ENCODE measurements around the gene MYH8. TPM values are rescaled to one million over a fixed set of nuclear protein-coding genes. Genes with fewer than 3 reads are reported as not detected.

The MYH8 gene
- polyA plus RNA-seq (3.0 and 3.7 TPM in 2 replicates), polyA minus RNA-seq (0.97 and 1.5 TPM in 2 replicates)

DNA sequence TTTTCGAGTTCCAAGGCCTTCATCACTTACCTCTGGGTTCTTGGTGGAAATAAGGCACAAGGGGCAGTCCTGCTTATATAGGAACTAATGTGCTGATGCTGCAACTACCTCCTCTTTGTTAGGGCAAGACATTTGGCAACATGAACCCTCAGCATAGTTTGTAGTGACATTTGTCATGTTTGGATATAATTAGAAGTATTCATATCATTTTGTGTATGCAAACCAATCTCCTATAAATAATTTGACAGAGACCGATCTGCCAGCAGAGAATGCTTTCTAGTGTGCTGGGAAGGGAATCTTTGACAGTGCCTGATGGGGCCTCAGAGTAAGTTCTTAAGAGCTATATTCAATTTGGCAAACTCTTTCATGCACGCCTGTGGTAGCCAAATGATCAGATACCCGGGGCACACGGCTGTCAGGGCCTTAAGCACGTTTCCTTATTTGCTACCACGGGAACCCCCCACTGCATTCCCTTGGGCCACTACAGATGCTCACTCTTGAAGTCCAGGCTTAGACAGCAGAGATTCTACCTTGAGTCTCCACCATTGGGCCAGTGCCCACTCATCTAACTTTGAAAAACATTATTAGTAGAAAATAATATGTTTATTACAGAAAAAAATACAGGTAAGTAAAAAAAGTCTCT lies at the start of gene MYH8:
MYH8 (minus strand) TSS at position 51 of the 643 bp plus-strand sequence. CDS start 1,723 bp downstream, outside the sequence.
- H2AFZ ChIP-seq (ENCODE audit: low read depth, low read length), result no peak within 1 kb of the TSS
- H3K27me3 ChIP-seq (ENCODE audit: insufficient read depth, low read depth, low read length), result no peaks in the 10 kb centered on the region

DNA sequence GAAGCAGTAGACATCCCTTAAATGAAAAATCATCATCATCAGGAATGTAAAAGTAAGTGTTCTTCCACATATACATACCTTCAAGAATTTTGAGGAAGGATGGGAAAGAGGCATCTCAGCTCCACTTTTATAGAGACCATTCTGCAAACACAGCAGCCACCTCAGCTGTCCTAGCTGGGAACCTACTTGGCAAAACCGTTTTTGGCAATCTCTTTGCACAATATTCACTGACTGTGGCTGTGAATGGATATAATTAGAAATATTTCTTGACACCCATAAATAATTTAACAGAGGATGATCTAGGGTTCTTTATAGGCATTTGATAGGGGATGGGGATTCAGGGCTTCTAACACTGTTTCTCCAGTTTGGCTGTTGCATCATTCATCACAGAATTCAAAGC lies 47.7 kb upstream of the MYH8 start, which contains the start of gene MYH4:
MYH4 (minus strand) TSS at position 101 of the 400 bp plus-strand sequence. CDS start 2,814 bp downstream, outside the sequence.
- Histone ChIP-seq H3K4me3 (ENCODE audit: low read length) (no peak within 1 kb of the TSS), H4K20me1 (ENCODE audit: insufficient read depth) (no peaks in the 10 kb centered on the region), H3K9ac (ENCODE audit: low read length) (no peak within 1 kb of the TSS), H3K79me2 (replicated peaks; ENCODE audit: insufficient read depth, low read length) (no peaks in the 10 kb centered on the region), H3K27me3 (ENCODE audit: insufficient read depth, low read depth, low read length) (no peaks in the 10 kb centered on the region), H3K4me2 (ENCODE audit: low read length) (no peak within 1 kb of the TSS), H3K9me2 (ENCODE audit: insufficient read depth, low read length) (no peaks in the 10 kb centered on the region), H3F3A (ENCODE audit: insufficient read depth, low read length, poor library complexity, severe bottlenecking) (no peaks in the 10 kb centered on the region), H2AFZ (ENCODE audit: low read depth, low read length) (no peak within 1 kb of the TSS), H3K27ac (ENCODE audit: low read length) (no peak within 1 kb of the TSS), H3K36me3 (ENCODE audit: insufficient read depth, low read length) (no peaks in the 10 kb centered on the region), H3K9me3 (ENCODE audit: low read length) (no peaks in the 10 kb centered on the region)
- TF ChIP-seq, protein P1, sequence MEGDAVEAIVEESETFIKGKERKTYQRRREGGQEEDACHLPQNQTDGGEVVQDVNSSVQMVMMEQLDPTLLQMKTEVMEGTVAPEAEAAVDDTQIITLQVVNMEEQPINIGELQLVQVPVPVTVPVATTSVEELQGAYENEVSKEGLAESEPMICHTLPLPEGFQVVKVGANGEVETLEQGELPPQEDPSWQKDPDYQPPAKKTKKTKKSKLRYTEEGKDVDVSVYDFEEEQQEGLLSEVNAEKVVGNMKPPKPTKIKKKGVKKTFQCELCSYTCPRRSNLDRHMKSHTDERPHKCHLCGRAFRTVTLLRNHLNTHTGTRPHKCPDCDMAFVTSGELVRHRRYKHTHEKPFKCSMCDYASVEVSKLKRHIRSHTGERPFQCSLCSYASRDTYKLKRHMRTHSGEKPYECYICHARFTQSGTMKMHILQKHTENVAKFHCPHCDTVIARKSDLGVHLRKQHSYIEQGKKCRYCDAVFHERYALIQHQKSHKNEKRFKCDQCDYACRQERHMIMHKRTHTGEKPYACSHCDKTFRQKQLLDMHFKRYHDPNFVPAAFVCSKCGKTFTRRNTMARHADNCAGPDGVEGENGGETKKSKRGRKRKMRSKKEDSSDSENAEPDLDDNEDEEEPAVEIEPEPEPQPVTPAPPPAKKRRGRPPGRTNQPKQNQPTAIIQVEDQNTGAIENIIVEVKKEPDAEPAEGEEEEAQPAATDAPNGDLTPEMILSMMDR (IDR thresholded peaks at IDR 0.05; ENCODE audit: poor library complexity, severe bottlenecking), result no peak
- TF ChIP-seq EZH2 (IDR thresholded peaks at IDR 0.05; ENCODE audit: borderline replicate concordance, insufficient read depth, low read length, poor library complexity, severe bottlenecking) (no peak), POLR2AphosphoS5 (IDR thresholded peaks at IDR 0.05) (no peak), EP300 (conservative IDR thresholded peaks at IDR 0.05; ENCODE audit: poor library complexity, severe bottlenecking) (no peak), TAF1 (IDR thresholded peaks at IDR 0.05; ENCODE audit: low read depth) (no peak), SMC3 (conservative IDR thresholded peaks at IDR 0.05; ENCODE audit: poor library complexity) (no peak), RAD21 (conservative IDR thresholded peaks at IDR 0.05) (no peak)
- TF ChIP-seq, protein P2, sequence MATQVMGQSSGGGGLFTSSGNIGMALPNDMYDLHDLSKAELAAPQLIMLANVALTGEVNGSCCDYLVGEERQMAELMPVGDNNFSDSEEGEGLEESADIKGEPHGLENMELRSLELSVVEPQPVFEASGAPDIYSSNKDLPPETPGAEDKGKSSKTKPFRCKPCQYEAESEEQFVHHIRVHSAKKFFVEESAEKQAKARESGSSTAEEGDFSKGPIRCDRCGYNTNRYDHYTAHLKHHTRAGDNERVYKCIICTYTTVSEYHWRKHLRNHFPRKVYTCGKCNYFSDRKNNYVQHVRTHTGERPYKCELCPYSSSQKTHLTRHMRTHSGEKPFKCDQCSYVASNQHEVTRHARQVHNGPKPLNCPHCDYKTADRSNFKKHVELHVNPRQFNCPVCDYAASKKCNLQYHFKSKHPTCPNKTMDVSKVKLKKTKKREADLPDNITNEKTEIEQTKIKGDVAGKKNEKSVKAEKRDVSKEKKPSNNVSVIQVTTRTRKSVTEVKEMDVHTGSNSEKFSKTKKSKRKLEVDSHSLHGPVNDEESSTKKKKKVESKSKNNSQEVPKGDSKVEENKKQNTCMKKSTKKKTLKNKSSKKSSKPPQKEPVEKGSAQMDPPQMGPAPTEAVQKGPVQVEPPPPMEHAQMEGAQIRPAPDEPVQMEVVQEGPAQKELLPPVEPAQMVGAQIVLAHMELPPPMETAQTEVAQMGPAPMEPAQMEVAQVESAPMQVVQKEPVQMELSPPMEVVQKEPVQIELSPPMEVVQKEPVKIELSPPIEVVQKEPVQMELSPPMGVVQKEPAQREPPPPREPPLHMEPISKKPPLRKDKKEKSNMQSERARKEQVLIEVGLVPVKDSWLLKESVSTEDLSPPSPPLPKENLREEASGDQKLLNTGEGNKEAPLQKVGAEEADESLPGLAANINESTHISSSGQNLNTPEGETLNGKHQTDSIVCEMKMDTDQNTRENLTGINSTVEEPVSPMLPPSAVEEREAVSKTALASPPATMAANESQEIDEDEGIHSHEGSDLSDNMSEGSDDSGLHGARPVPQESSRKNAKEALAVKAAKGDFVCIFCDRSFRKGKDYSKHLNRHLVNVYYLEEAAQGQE (IDR thresholded peaks at IDR 0.05; ENCODE audit: borderline replicate concordance), result no peak

More for the DNA sequence above, at the start of gene MYH8:
- no peak within 1 kb of the TSS for H3K27ac ChIP-seq (ENCODE audit: low read length)
- no peaks in the 10 kb centered on the region for H3K9me3 ChIP-seq (ENCODE audit: low read length)
- H3F3A ChIP-seq (ENCODE audit: insufficient read depth, low read length, poor library complexity, severe bottlenecking), result no peaks in the 10 kb centered on the region
- H3K9ac ChIP-seq (ENCODE audit: low read length), result no peak within 1 kb of the TSS
- no peak within 1 kb of the TSS for H3K4me2 ChIP-seq (ENCODE audit: low read length)
- no peaks in the 10 kb centered on the region for H4K20me1 ChIP-seq (ENCODE audit: insufficient read depth)
- no peaks in the 10 kb centered on the region for H3K79me2 ChIP-seq (replicated peaks; ENCODE audit: insufficient read depth, low read length)
- TF ChIP-seq RAD21 (conservative IDR thresholded peaks at IDR 0.05) (no peak), POLR2AphosphoS5 (IDR thresholded peaks at IDR 0.05) (no peak), EP300 (conservative IDR thresholded peaks at IDR 0.05; ENCODE audit: poor library complexity, severe bottlenecking) (no peak), SMC3 (conservative IDR thresholded peaks at IDR 0.05; ENCODE audit: poor library complexity) (no peak), TAF1 (IDR thresholded peaks at IDR 0.05; ENCODE audit: low read depth) (no peak), EZH2 (IDR thresholded peaks at IDR 0.05; ENCODE audit: borderline replicate concordance, insufficient read depth, low read length, poor library complexity, severe bottlenecking) (no peak)
- TF ChIP-seq, protein P2 (IDR thresholded peaks at IDR 0.05; ENCODE audit: borderline replicate concordance), result no peak
- TF ChIP-seq, protein P1 (IDR thresholded peaks at IDR 0.05; ENCODE audit: poor library complexity, severe bottlenecking), result no peak
- no peak within 1 kb of the TSS for H3K4me3 ChIP-seq (ENCODE audit: low read length)
- no peaks in the 10 kb centered on the region for H3K36me3 ChIP-seq (ENCODE audit: insufficient read depth, low read length)
- no peaks in the 10 kb centered on the region for H3K9me2 ChIP-seq (ENCODE audit: insufficient read depth, low read length)

All from neural cell (in vitro differentiated cells).